A204.1 (cell line): ENCODE results near the gene PLA1A.
"Not testable (repeated sequence)": the region's sequence is repeated elsewhere in the genome, so short reads cannot be mapped to it uniquely, and the experiment has no call there.

Experiments
- FAIRE-seq: peaks from 2 replicates; lab custom pipeline; 2012; peaks lifted over from hg19 to GRCh38; lab: Jason Lieb, UNC

PLA1A gene, protein sequence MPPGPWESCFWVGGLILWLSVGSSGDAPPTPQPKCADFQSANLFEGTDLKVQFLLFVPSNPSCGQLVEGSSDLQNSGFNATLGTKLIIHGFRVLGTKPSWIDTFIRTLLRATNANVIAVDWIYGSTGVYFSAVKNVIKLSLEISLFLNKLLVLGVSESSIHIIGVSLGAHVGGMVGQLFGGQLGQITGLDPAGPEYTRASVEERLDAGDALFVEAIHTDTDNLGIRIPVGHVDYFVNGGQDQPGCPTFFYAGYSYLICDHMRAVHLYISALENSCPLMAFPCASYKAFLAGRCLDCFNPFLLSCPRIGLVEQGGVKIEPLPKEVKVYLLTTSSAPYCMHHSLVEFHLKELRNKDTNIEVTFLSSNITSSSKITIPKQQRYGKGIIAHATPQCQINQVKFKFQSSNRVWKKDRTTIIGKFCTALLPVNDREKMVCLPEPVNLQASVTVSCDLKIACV

DNA sequence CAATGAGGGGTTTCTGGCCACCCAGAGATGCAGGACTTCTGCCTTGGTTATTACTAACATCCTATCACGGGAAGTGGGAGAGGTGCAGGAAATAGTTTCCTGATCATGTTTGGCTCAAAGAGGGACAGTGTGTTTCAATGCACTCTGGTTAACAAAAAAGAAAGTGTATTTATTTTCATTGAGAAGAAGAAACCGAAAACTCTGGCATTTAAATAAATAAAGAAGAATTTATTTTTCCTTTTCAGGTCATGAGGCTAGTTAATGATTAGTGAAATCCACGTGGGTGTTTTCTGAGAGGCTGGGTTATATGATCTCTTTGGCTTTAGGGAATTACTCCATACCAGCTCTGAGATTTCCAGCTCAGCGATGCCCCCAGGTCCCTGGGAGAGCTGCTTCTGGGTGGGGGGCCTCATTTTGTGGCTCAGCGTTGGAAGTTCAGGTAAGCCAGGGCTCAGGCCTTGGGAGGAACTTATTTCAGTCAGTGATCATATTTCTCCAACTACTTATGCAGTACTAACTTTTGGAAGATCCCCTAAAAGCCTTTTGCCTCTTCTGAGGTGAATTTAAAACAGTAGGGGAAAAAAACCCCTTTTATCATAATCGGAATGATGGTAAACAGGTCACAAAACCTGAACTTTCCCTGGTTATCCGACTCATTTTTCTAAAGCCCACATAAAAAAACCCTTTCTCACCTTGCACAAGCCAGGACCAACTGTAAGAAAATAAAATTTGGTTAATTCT lies at the start of gene PLA1A:
PLA1A (plus strand) TSS at position 338 of the 741 bp plus-strand sequence; CDS start at position 367, 29 bp downstream.
- no peak for FAIRE-seq

DNA sequence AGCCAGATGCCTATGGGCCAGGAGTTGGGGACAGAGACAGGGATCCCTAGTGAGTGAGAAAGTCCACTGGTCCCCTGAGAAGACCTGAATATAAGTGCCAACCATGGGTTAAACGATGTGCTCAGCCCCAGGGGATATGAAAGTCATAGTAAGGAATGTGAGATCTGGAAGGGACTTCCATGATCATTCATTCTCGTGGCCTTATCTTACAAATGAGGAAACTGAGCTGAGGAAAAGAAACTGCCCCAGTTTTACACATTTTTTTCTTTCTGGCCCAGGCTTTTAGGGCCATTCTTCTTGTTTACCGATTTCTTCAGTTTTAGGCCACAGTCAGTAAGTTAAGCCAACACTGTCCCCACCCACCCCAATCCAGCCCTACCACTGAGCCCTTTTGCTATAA lies 49.3 kb upstream of the PLA1A start:
- no peak for FAIRE-seq

DNA sequence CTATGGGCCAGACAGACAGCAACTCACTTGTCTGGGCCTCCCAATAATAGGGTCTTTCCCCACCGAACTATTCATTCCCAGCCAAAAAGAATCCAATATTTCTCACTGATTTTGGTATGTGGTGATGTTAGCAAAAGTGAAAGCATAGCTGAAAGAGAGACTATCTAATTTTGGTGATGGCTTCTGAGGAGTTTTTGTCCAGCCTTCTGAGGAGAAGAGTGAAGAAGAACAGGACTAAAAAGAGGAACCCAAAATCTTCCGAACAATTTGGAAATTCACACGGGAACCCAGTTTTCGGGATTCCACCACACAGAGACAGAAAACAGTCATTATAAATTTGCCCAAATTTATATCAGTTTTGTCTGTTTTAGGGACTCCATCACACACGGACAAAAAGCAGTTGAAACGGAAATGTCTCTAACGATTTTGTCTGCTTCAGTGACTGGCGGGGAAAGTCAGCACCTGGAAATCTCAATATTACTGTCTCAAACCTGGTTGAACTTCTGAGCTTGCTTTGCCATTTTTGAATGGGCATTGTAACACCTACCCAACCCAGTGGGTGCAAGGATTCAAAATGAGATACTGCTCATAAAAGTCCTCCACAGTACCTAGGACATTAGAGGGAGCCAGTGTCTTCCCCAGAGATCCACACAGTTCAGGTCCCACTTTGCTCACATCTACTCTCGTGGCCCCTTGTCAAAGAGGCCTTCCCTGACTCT lies 47.3 kb upstream of the PLA1A start:
- FAIRE-seq, result no peak

DNA sequence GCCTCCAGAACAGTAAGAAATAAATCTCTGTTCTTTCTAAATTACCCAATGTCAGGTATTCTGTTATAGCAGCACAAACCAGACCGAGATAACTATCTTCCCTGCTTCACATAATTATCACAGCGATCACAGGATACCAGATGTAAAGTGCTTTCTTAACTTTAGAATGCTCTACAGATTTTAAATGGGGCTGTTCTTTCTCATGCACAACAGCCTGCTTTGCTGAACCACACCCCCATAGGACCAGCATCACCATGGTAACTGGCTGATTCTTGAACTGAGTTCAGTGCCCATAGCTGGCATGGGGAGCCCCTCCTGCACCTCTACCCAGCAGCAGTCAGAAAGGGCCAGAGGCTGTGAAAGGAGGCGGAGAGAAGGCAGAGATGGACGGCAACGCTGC lies 46.1 kb upstream of the PLA1A start:
- FAIRE-seq, result no peak

DNA sequence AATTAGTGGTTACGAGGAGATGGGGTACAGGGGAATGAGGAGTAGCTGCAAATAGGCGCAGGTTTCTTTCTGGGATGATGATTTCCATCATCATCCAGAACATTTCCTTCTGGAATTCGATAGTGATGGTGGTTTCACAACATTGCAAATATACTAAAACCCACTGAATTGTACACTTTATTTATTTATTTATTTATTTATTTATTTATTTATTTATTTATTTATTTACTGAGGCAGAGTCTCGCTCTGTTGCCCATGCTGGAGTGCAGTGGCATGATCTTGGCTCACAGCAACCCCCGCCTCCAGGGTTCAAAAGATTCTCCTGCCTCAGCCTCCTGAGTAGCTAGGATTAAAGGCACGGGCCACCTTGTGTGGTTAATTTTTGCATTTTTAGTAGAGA lies 44.8 kb upstream of the PLA1A start:
- FAIRE-seq, result not testable (repeated sequence)

DNA sequence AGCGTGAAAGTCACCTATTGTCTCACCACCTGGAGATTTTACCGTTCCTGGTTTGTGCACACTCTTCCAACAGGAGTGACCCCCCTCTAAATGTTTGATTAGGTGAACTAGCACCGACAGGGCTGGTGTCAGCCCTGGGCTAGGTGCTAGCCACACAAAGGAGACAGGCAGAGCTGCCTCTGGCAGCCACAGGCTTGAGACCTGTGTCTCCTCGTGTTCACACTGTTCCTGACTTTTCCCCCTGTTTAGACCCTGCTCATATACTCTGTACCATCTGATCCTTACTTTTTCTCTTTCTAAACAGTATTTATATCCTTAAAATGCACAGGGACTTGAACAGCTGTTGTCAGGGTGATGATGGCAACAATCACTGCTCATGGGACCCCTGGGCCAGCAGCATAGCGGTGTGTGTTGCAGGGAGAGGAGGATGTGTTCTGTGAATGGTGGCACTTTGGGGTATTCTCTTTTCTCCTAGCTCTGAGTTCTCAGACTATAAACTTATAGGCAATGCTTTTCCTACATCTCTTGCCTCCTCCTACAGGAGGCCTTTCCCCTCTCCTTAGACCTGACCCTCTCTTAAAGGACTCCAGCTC lies 43.8 kb upstream of the PLA1A start:
- no peak for FAIRE-seq

DNA sequence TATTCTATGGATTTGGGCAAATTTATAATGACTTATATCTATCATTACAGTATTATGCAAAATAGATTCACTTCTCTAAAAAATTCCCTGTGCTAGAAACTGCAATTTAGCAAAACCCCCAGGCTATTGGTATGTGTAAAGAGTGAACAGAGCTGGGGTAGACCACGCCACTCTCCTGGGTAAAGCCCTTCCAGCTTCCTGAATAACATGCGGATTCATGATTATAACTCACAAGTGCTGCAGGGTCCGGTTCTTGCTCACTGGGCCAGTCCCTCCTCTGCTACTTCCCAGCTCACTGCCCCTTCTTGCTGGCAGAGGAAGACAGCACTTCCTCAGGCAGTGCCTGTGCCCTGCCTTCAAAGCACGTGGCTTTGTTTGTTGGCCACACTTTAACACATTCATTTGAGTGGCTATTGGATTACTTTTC lies 42.4 kb upstream of the PLA1A start:
- no peak for FAIRE-seq

DNA sequence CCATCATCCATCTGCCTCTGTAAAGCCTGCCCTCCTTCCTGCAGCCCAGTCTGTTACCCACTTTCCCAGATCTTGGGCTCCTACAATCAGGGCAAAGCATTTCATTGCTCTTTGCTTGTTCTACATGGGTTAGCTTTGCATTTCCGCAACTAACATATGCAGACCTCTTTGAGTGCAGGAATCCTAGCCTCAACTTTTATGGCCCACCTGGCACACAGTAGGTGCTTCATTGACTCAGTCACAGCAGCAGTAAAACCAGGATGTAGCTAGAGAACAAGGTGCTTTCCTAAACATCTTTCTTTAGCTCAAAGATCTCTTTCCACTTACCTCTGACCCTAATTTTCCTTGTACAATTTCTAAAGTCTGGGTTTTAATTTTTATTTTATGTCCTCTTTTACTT lies 41.8 kb upstream of the PLA1A start:
- no peak for FAIRE-seq

DNA sequence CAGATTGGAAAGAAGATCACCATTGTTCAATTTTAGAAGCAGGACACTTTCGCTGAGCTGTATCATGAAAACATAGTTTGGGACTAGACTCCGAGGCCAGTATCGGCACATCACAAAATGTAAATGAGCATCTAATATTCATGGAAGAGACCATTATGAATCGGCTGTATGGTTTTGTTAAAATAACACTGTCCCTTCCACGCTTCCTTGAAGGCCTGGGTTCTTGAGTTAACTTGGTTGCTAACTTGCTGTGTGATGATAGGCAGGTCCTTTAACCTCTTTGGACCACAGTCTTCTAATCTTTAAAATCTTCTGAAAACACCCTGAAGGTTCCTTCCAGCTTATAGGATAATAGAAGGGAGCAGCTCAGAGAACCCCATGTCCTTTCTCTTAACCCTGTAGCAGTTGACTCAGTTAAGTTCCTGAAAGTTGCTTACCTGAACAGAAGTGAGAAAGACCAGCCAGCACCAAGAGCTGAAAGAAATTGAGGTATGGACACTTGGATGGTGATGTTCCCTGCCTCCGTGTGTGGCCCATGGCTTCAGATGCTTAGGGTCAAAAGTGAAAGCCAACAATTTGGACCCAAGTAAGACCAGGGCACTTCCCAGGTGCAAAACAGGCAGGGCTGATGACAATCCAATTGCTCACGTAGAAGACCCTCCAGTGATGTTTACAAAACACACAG lies 40.4 kb upstream of the PLA1A start:
- no peak for FAIRE-seq

DNA sequence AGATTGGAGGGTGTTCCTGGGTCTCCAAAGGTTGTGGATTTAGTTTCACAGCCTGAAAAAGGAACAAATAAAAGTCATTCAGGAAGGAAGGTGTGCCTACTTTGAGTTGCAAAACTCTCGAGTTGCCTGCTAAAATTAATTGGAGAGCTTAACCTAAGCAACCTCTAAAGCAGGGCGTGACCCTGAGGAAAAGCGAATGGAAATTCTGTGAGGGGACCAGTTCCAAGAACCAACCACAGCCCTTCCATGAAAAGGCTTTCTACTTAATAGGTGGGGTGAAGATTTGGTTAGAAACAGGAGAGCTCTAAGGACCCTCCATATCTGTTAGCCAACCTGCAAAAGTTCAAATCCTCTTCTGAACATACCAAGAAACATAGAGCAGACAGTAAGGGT lies 39.8 kb upstream of the PLA1A start:
- no peak for FAIRE-seq

DNA sequence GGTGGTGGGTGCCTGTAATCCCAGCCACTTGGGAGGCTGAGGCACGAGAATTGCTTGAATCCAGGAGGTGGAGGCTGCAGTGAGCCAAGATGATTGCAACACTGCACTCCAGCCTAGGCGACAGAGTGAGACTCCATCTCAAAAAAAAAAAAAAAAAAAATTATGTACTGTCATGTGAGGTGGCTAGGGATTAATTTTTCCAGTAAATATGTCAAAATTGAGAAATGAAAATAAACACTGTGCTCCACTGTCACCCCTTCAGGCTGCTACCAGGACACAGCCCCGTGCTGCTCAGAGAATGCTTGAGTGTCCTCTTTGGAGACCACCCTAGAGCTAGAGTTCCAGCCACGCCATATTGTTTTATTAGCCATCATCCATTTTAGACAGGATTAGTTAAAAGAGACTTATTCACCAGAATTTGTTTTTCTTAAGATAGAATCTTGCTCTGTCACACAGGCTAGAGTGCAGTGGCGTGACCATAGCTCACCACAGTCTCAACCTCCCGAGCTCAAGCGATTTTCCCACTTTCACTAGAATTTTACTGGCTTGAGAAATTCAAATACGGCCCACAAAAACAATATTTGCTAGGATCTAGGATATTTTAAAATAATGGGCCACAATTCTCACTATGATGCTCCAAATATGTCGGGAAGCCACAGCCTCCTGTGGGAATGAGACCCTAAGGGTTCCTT lies 38.9 kb upstream of the PLA1A start:
- FAIRE-seq, result no peak

DNA sequence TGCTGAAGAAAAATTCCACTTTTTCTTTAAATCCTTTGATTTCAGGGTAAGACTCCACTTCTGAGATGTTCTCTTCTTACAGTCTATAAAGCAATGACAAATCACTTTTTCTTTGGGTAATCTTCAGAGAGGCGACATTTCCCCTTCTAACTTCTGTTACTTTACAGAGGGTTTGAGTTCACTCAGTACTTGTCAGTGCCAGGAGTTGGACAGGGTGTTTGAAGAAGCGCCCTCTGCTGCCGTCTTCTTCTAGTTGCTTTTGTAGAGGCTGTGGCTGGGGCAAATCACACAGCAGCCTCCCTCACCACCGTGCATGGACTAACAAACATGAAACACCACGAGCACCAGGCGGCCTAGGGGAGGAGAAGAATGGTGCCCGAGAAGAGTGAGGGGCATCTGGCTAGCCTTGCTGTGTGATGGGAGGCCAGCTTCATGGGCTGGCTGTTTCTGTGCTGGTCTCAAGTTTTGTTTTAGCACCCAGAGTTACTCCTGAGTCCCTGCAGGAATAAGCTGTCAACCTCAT lies 38.2 kb upstream of the PLA1A start, which contains the start of gene CD80:
CD80 (minus strand) TSS at position 174 of the 523 bp plus-strand sequence. CDS start 1,886 bp downstream, outside the sequence.
- peak; percentile 43 for FAIRE-seq

DNA sequence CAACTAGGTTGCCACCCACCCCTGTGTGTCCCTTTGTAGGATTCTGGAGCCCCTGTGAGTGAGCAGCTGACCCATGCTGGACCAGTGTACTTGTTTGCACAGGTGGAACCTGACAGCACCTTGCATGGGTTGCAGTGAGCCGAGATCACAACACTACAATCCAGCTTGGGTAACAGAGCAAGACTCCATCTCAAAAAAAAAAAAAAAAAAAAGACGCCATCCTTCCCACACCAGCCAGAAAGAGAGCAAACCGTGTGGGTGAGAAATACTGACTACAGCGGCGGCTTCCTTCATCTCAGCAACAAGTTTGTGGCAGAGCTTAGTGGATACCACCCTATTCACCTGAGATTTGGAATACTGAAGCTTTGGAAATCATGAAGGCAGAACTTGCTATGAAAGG lies 37.5 kb upstream of the PLA1A start:
- FAIRE-seq, result no peak

DNA sequence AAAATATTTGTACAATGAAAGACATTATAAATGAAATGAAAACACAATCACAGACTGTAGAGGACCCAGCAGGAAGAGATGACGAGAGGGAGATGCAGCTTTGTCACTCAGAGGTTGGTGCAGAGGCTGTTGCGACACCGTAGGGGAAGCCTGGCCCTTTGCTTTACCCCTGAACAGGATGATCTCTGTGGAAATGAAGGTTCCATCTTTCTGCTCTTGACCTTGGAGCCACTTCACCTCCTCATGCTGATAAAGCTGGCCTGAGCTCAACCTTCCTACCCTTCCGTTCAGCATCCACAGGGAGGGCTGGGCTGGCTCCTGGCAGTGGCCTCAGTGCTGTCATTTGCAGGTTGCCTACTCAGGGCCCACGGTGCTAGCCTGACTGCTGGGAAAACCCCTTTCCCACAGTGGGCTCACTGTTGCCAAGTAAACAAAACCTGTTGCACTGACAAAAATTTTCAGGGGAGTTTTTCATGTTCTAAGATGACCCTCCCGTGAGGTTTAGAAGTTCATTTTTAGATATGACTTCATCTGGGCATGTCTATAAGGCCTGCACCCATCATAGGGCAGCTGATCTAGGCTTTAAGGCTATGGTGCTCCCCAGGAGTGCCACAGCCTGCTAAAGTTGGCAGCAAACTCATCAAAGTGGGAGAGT lies 35.3 kb upstream of the PLA1A start:
- FAIRE-seq, result no peak

DNA sequence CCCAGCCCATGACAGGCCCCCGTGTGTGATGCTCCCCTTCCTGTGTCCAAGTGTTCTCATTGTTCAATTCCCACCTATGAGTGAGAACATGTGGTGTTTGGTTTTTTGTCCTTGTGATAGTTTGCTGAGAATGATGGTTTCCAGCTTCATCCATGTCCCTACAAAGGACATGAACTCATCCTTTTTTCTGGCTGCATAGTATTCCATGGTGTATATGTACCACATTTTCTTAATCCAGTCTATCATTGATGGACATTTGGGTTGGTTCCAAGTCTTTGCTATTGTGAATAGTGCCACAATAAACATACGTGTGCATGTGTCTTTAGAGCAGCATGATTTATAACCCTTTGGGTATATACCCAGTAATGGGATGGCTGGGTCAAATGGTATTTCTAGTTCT lies 34.4 kb upstream of the PLA1A start:
- not testable (repeated sequence) for FAIRE-seq

DNA sequence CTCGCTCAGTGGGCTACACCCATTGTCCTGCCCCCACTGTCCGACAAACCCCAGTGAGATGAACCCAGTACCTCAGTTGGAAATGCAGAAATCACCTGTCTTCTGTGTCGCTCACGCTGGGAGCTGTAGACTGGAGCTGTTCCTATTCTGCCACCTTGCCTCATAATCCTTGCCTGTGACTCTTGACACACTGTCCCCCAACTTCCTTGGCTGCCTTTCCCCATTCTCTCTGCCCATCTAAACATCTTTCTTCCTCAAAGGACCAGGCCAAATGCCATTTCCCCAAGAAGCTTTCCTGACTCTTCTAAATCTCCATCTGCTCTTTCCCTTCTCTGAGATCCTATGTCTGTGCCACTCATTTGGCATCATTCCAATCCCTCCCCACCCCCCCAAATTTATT lies 28.5 kb upstream of the PLA1A start:
- FAIRE-seq, result no peak

DNA sequence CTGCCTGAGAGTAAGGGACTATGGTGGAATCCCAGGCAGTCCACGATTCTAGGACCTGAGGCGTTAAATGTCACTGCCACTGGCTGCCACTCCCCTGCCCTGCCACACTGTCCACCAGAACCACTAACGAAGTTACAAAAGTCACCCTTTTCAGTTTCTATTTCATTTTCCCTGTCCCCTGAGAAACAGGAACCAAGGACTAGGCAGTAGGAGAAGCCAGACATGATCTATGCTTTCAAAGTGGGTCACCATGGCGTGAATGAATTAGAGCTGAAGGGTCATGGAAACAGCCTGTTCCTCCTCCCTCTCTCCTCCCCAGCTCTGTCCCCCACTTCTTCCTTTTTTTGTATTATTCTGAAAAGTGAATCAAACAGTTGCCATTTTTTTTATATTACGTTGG lies 27.5 kb upstream of the PLA1A start:
- FAIRE-seq, result no peak

DNA sequence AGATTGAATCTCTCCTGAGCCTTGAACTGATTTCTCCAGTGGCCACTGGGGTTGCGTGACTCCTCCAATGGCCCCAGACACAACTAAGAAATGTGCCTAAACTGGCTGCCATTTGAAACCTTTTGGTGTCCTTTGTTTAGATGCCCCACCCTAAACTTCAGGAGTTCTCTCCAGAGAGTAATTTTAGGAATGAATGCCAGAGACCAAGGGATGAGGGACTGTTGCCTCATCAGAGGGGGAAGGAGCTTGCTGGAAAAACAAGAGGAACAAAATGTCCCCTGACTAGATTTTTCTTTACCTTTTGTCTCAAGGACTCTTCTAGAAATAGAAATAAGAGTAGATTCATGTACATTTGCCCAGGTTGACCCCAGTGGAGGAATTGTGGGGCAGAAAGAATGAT lies 26.5 kb upstream of the PLA1A start:
- no peak for FAIRE-seq

DNA sequence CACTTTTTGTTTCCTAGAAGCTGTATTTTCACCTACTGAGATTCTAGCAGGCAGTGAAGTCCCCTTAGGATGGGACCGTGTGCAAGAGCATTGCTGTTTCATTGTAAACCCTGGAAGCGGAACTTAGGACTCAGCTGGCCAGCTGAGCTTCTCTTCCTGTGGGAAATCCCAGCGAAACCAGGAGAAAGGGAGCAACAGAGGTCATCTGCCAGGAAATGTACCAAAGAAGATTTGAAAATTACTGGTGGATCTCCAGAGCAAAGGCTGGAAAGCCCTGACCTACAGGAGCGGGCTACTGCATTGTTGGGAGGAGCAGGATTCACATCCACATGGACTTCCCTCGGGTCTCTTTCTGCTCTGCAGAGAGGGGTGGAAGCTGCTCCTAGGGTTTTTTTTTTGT lies 26.0 kb upstream of the PLA1A start:
- FAIRE-seq, result no peak

DNA sequence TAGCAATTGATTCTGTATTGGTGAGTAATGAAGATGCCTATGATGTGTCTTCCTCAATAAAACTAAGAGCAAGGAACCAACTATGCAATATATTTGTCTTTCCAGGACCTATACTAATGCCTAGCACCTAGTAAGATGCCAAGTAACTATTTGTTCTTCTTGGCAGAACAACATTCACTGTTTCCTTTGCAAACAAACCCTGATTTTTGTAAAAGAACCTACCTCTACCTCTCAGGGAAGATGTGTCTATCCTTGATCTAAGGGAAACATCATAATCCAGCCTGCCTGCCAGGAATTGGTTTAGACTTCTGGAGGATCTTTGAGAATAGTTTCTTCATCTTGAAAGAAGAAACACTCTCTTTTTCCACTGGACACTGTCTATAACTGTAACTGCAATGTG lies 22.2 kb upstream of the PLA1A start:
- no peak for FAIRE-seq
